ENCODE data around the gene LRRC1. TPM values are rescaled to one million over a fixed set of nuclear protein-coding genes. Genes with fewer than 3 reads are reported as not detected.

Gene LRRC1
- total and polyA plus RNA-seq, 4 donors = 0.36 to 6.4 (median 0.94) TPM

DNA sequence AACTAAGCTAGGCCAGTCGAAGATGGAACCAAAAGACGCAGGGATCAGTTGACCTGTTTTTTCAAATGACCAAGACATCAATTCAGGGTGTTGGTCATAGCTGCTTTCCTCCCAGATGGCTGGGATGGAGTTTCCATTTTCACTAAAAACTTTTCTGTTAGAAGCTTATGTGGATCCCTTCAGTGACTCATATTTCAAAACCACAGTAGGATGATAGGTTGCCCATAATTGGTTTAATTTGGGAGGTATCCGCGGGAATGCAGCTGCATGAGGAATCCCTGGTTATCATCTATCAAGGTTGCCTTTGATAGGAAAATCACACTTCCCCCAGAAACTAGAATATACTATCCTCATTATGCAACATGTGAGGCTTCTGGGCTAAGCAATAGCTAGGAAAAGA lies 165.5 kb downstream of the LRRC1 start:
- no peaks in the 10 kb centered on the region for H3K9me3 ChIP-seq (ENCODE audit: control insufficient read depth in 4 of 4, low read length in 3 of 4)
- TF ChIP-seq TAF1 (conservative IDR thresholded peaks at IDR 0.05) (no peak), SP1 (IDR thresholded peaks at IDR 0.05) (no peak), YY1 (IDR thresholded peaks at IDR 0.05) (no peak), FOXA2 (IDR thresholded peaks at IDR 0.05) (no peak), EGR1 (IDR thresholded peaks at IDR 0.05; ENCODE audit: low read depth in 2 of 2) (no peak), HNF4G (IDR thresholded peaks at IDR 0.05) (no peak)
- TF ChIP-seq, protein P1, sequence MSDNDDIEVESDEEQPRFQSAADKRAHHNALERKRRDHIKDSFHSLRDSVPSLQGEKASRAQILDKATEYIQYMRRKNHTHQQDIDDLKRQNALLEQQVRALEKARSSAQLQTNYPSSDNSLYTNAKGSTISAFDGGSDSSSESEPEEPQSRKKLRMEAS (IDR thresholded peaks at IDR 0.05) = no peak
- TF ChIP-seq, protein P2, sequence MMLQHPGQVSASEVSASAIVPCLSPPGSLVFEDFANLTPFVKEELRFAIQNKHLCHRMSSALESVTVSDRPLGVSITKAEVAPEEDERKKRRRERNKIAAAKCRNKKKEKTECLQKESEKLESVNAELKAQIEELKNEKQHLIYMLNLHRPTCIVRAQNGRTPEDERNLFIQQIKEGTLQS (IDR thresholded peaks at IDR 0.05) = no peak
- TF ChIP-seq, protein P3, sequence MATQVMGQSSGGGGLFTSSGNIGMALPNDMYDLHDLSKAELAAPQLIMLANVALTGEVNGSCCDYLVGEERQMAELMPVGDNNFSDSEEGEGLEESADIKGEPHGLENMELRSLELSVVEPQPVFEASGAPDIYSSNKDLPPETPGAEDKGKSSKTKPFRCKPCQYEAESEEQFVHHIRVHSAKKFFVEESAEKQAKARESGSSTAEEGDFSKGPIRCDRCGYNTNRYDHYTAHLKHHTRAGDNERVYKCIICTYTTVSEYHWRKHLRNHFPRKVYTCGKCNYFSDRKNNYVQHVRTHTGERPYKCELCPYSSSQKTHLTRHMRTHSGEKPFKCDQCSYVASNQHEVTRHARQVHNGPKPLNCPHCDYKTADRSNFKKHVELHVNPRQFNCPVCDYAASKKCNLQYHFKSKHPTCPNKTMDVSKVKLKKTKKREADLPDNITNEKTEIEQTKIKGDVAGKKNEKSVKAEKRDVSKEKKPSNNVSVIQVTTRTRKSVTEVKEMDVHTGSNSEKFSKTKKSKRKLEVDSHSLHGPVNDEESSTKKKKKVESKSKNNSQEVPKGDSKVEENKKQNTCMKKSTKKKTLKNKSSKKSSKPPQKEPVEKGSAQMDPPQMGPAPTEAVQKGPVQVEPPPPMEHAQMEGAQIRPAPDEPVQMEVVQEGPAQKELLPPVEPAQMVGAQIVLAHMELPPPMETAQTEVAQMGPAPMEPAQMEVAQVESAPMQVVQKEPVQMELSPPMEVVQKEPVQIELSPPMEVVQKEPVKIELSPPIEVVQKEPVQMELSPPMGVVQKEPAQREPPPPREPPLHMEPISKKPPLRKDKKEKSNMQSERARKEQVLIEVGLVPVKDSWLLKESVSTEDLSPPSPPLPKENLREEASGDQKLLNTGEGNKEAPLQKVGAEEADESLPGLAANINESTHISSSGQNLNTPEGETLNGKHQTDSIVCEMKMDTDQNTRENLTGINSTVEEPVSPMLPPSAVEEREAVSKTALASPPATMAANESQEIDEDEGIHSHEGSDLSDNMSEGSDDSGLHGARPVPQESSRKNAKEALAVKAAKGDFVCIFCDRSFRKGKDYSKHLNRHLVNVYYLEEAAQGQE (IDR thresholded peaks at IDR 0.05) = no peak
- H3K27me3 ChIP-seq (ENCODE audit: control insufficient read depth in 4 of 4, insufficient read depth in 4 of 4, low read length in 3 of 4) = peaks cover 0 to 4% (median 1%) of the 10 kb centered on the region in 4 donors
- no peaks in the 10 kb centered on the region for H3K4me1 ChIP-seq (ENCODE audit: control insufficient read depth in 4 of 4, insufficient read depth in 4 of 4, low read length in 3 of 4)
- no peak overlapping the region for H3K27ac ChIP-seq (ENCODE audit: low read depth in 1 of 2, low read length in 2 of 2)
- DNase-seq (ENCODE audit: low spot score) = no peak
- H3K4me3 ChIP-seq (ENCODE audit: low read depth in 1 of 3, low read length in 3 of 3) = no peak overlapping the region
- H3K9ac ChIP-seq (ENCODE audit: low read depth in 1 of 2, low read length in 2 of 2) = no peak overlapping the region
- WGBS = 91% methylated on average over 4 of the region's 4 CpGs
- H3K36me3 ChIP-seq (ENCODE audit: control insufficient read depth in 4 of 4, insufficient read depth in 3 of 4, low read depth in 1 of 4, low read length in 3 of 4) = no peaks in the 10 kb centered on the region

DNA sequence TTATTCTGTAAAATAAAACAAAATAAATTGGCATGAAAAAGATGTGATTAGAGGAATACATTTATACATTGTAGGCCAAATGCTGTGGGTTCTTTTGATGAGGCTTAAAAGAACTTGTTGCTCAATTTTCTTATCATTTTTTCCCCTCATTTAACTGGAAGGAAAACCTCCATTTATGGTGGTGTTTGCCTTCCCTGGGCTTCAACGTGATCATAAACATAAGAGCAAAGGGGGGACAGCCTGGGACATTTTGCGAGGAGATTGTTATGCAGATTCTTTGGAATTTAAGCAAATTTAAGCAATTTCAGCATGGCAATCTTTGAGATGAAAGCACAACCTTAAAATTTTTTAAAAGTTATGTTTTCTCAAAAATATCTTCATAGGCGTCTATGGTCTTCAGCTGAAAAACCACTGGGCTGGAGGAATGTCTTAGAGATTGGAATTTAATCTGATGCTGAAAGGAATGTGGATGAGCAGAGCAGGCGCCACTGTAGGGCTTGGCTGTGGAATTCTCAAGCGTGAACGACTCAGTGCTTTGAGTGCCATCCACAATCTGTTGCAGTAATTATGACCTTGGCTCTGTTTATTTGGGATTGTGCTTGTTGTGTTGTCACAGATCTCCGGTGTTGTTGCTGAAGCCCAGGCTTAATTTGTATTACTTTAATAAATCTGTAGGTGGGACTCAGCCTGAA lies 167.0 kb downstream of the LRRC1 start:
- TF ChIP-seq SP1 (IDR thresholded peaks at IDR 0.05) = no peak
- TF ChIP-seq RXRA (IDR thresholded peaks at IDR 0.05) = no peak
- TF ChIP-seq EGR1 (IDR thresholded peaks at IDR 0.05; ENCODE audit: low read depth in 2 of 2) = no peak
- TF ChIP-seq, protein P4, sequence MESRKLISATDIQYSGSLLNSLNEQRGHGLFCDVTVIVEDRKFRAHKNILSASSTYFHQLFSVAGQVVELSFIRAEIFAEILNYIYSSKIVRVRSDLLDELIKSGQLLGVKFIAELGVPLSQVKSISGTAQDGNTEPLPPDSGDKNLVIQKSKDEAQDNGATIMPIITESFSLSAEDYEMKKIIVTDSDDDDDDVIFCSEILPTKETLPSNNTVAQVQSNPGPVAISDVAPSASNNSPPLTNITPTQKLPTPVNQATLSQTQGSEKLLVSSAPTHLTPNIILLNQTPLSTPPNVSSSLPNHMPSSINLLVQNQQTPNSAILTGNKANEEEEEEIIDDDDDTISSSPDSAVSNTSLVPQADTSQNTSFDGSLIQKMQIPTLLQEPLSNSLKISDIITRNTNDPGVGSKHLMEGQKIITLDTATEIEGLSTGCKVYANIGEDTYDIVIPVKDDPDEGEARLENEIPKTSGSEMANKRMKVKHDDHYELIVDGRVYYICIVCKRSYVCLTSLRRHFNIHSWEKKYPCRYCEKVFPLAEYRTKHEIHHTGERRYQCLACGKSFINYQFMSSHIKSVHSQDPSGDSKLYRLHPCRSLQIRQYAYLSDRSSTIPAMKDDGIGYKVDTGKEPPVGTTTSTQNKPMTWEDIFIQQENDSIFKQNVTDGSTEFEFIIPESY (IDR thresholded peaks at IDR 0.05) = no peak
- no peak for TF ChIP-seq FOXA1 (IDR thresholded peaks at IDR 0.05)
- TF ChIP-seq YY1 (IDR thresholded peaks at IDR 0.05) = no peak
- no peak for TF ChIP-seq GABPA (IDR thresholded peaks at IDR 0.05 in 1 of 2, conservative IDR thresholded peaks at IDR 0.05 in 1 of 2)
- no peak for TF ChIP-seq HNF4G (IDR thresholded peaks at IDR 0.05)
- no peak for TF ChIP-seq HNF4A (conservative IDR thresholded peaks at IDR 0.05)
- TF ChIP-seq, protein P2 (IDR thresholded peaks at IDR 0.05) = no peak
- no peak for TF ChIP-seq JUND (IDR thresholded peaks at IDR 0.05)
- TF ChIP-seq NR2F2 (IDR thresholded peaks at IDR 0.05) = no peak
- TF ChIP-seq, protein P5, sequence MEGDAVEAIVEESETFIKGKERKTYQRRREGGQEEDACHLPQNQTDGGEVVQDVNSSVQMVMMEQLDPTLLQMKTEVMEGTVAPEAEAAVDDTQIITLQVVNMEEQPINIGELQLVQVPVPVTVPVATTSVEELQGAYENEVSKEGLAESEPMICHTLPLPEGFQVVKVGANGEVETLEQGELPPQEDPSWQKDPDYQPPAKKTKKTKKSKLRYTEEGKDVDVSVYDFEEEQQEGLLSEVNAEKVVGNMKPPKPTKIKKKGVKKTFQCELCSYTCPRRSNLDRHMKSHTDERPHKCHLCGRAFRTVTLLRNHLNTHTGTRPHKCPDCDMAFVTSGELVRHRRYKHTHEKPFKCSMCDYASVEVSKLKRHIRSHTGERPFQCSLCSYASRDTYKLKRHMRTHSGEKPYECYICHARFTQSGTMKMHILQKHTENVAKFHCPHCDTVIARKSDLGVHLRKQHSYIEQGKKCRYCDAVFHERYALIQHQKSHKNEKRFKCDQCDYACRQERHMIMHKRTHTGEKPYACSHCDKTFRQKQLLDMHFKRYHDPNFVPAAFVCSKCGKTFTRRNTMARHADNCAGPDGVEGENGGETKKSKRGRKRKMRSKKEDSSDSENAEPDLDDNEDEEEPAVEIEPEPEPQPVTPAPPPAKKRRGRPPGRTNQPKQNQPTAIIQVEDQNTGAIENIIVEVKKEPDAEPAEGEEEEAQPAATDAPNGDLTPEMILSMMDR (IDR thresholded peaks at IDR 0.05; ENCODE audit: low read depth, low read length, missing input control) = no peak
- TF ChIP-seq, protein P3 (IDR thresholded peaks at IDR 0.05) = no peak
- no peak for TF ChIP-seq TAF1 (conservative IDR thresholded peaks at IDR 0.05)
- TF ChIP-seq, protein P1 (IDR thresholded peaks at IDR 0.05) = no peak
- no peak for TF ChIP-seq RAD21 (IDR thresholded peaks at IDR 0.05)
- TF ChIP-seq FOXA2 (IDR thresholded peaks at IDR 0.05) = no peak
- H3K4me3 ChIP-seq (ENCODE audit: low read depth in 1 of 3, low read length in 3 of 3) = no peak overlapping the region
- no peaks in the 10 kb centered on the region for H3K4me1 ChIP-seq (ENCODE audit: control insufficient read depth in 4 of 4, insufficient read depth in 4 of 4, low read length in 3 of 4)
- H3K9me3 ChIP-seq (ENCODE audit: control insufficient read depth in 4 of 4, low read length in 3 of 4) = no peaks in the 10 kb centered on the region
- no peaks in the 10 kb centered on the region for H3K36me3 ChIP-seq (ENCODE audit: control insufficient read depth in 4 of 4, insufficient read depth in 3 of 4, low read depth in 1 of 4, low read length in 3 of 4)
- DNase-seq (ENCODE audit: low spot score) = no peak
- peaks cover 0 to 4% (median 1%) of the 10 kb centered on the region in 4 donors for H3K27me3 ChIP-seq (ENCODE audit: control insufficient read depth in 4 of 4, insufficient read depth in 4 of 4, low read length in 3 of 4)
- H3K27ac ChIP-seq (ENCODE audit: low read depth in 1 of 2, low read length in 2 of 2) = no peak overlapping the region
- WGBS = 49% methylated on average over 7 of the region's 7 CpGs
- H3K9ac ChIP-seq (ENCODE audit: low read depth in 1 of 2, low read length in 2 of 2) = no peak overlapping the region

Data from liver (tissue), 9 donors.